Measurements from ENCODE around the gene EYS. TPM values are rescaled to one million over a fixed set of nuclear protein-coding genes. Genes with fewer than 3 reads are reported as not detected.

The EYS gene
- total and polyA plus RNA-seq, 8 donors, result 0.03 to 0.25 (median 0.13) TPM

GRCh38 chr6:63926950-63927927, 1779.8 kb downstream of the EYS start:
- TF ChIP-seq CTCF (IDR thresholded peaks at IDR 0.05), result no peak
- no peak for FAIRE-seq
- H3K4me1 ChIP-seq, result peaks cover 0 to 8% (median 0%) of the 10 kb centered on the region in 3 donors
- intact Hi-C loops (cut with DNase I), result loop anchor here in 1 of 3 donors (10.0 kb wide), 1 partner anchor 408 kb away; no protein-coding TSS in a partner anchor
- H3K4me3 ChIP-seq, result no peak overlapping the region
- no peaks in the 10 kb centered on the region for H3K27me3 ChIP-seq
- no peaks in the 10 kb centered on the region for H3K36me3 ChIP-seq
- H3K27ac ChIP-seq, result no peak overlapping the region
- no peak for ATAC-seq
- H3K9me3 ChIP-seq, result no peaks in the 10 kb centered on the region
- no peak for DNase-seq
- 55 to 63% methylated on average over 7 of the region's 7 CpGs for WGBS, 2 donors

- ATAC-seq (no peak), FAIRE-seq (no peak), DNase-seq (no peak)
- no peak for TF ChIP-seq CTCF (IDR thresholded peaks at IDR 0.05)
- H3K9me3 ChIP-seq, result no peaks in the 10 kb centered on the region
- H3K4me3 ChIP-seq, result no peak overlapping the region
- intact Hi-C loops (cut with DNase I), result loop anchor here in 1 of 3 donors (10.0 kb wide), 1 partner anchor 408 kb away; no protein-coding TSS in a partner anchor
- no peak overlapping the region for H3K27ac ChIP-seq
- 41 to 42% methylated on average over 1 of the region's 1 CpG for WGBS, 2 donors
- no peaks in the 10 kb centered on the region for H3K27me3 ChIP-seq
- H3K36me3 ChIP-seq, result no peaks in the 10 kb centered on the region
- H3K4me1 ChIP-seq, result peaks cover 0 to 8% (median 0%) of the 10 kb centered on the region in 3 donors
Observed at GRCh38 chr6:63926258-63926780, 1780.7 kb downstream of the EYS start.

- DNase-seq (no peak), FAIRE-seq (peak; percentile 92), ATAC-seq (peak; percentile 63 to 90 (median 84))
- H3K4me3 ChIP-seq, result no peak overlapping the region
- H3K27ac ChIP-seq, result no peak overlapping the region
- H3K4me1 ChIP-seq, result peaks cover 0 to 8% (median 0%) of the 10 kb centered on the region in 3 donors
- peak in 3 of 4 donors; percentile 26 to 44 (median 38) for TF ChIP-seq CTCF (IDR thresholded peaks at IDR 0.05)
- H3K27me3 ChIP-seq, result no peaks in the 10 kb centered on the region
- H3K9me3 ChIP-seq, result no peaks in the 10 kb centered on the region
- WGBS, 2 donors, result 2 to 6% methylated on average over 6 of the region's 6 CpGs
- H3K36me3 ChIP-seq, result no peaks in the 10 kb centered on the region
- intact Hi-C loops (cut with DNase I), result loop anchor here in 2 of 3 donors (5.0 to 10.0 kb wide), 2 partner anchors 404 to 412 kb away; no protein-coding TSS in a partner anchor
Observed at GRCh38 chr6:63923139-63923739, 1783.8 kb downstream of the EYS start.

GRCh38 chr6:63919556-63920110, 1787.4 kb downstream of the EYS start:
- H3K27me3 ChIP-seq, result no peaks in the 10 kb centered on the region
- DNase-seq (no peak), ATAC-seq (no peak), FAIRE-seq (no peak)
- no peak overlapping the region for H3K27ac ChIP-seq
- intact Hi-C loops (cut with DNase I), result loop anchor here in 2 of 3 donors (5.0 to 10.0 kb wide), 2 partner anchors 408 to 415 kb away; no protein-coding TSS in a partner anchor
- WGBS, 2 donors, result 44 to 53% methylated on average over 7 of the region's 7 CpGs
- H3K9me3 ChIP-seq, result no peaks in the 10 kb centered on the region
- no peak for TF ChIP-seq CTCF (IDR thresholded peaks at IDR 0.05)
- H3K4me3 ChIP-seq, result no peak overlapping the region
- H3K36me3 ChIP-seq, result no peaks in the 10 kb centered on the region
- no peaks in the 10 kb centered on the region for H3K4me1 ChIP-seq
